ENCODE measurements around the gene MRC1. TPM values are rescaled to one million over a fixed set of nuclear protein-coding genes. Genes with fewer than 3 reads are reported as not detected.

The MRC1 gene
- total and polyA plus RNA-seq, 2 donors (not counting 1 experiment from before 2014, with no cell fraction given) = 0.12 TPM; not detected in 1

GRCh38 chr10:17792991-17793390 lies 16.2 kb upstream of the MRC1 start:
- no peak overlapping the region for H3K27ac Mint-ChIP-seq
- Histone ChIP-seq H4K20me1 (ENCODE audit: control insufficient read depth, insufficient read depth, low read length, poor library complexity, severe bottlenecking) (no peaks in the 10 kb centered on the region), H3K4me3 (ENCODE audit: control extremely low read depth in 1 of 5, extremely low read depth in 1 of 5, insufficient read depth in 1 of 5, low read depth in 2 of 5, low read length in 4 of 5) (no peak overlapping the region), H3K9ac (ENCODE audit: low read length) (no peak overlapping the region), H3K4me1 (ENCODE audit: control insufficient read depth in 2 of 2, insufficient read depth in 2 of 2, low read length in 2 of 2) (no peaks in the 10 kb centered on the region), H3K36me3 (replicated peaks in 1 of 2; ENCODE audit: control extremely low read depth in 1 of 2, control insufficient read depth in 1 of 2, extremely low read depth in 1 of 2, insufficient read depth in 2 of 2, low read length in 1 of 2) (no peaks in the 10 kb centered on the region), H3K4me2 (replicated peaks; ENCODE audit: low read depth, low read length, poor library complexity, severe bottlenecking) (no peak overlapping the region), H3K27me3 (replicated peaks in 1 of 4; ENCODE audit: control extremely low read depth in 1 of 4, control insufficient read depth in 3 of 4, insufficient read depth in 4 of 4, low read length in 3 of 4) (no peaks in the 10 kb centered on the region), H3K27ac (ENCODE audit: low read length in 2 of 2) (no peak overlapping the region), H3K79me2 (ENCODE audit: control insufficient read depth, insufficient read depth, low read length) (no peaks in the 10 kb centered on the region), H2AFZ (ENCODE audit: insufficient read depth, low read depth, low read length, poor library complexity, severe bottlenecking) (no peak overlapping the region), H3K9me3 (ENCODE audit: control extremely low read depth in 1 of 3, control insufficient read depth in 2 of 3, insufficient read depth in 1 of 3, low read length in 2 of 3) (no peaks in the 10 kb centered on the region)
- POLR2A ChIA-PET = no interaction called here
- DNase-seq (no peak), ATAC-seq (ENCODE audit: low read depth) (no peak)
- intact Hi-C loops (cut with micrococcal nuclease) = no loop called here
- CTCF ChIA-PET = no interaction called here
- no peaks in the 10 kb centered on the region for H3K4me1 Mint-ChIP-seq
- no peak for TF ChIP-seq EZH2 (IDR thresholded peaks at IDR 0.05; ENCODE audit: borderline replicate concordance, insufficient read depth, low read depth, low read length, poor library complexity, severe bottlenecking)
- TF ChIP-seq CTCF (IDR thresholded peaks at IDR 0.05) = no peak
- H3K4me3 Mint-ChIP-seq = no peak overlapping the region
- H3K27me3 Mint-ChIP-seq = no peaks in the 10 kb centered on the region
- no peaks in the 10 kb centered on the region for H3K9me3 Mint-ChIP-seq (ENCODE audit: insufficient read depth)

DNA sequence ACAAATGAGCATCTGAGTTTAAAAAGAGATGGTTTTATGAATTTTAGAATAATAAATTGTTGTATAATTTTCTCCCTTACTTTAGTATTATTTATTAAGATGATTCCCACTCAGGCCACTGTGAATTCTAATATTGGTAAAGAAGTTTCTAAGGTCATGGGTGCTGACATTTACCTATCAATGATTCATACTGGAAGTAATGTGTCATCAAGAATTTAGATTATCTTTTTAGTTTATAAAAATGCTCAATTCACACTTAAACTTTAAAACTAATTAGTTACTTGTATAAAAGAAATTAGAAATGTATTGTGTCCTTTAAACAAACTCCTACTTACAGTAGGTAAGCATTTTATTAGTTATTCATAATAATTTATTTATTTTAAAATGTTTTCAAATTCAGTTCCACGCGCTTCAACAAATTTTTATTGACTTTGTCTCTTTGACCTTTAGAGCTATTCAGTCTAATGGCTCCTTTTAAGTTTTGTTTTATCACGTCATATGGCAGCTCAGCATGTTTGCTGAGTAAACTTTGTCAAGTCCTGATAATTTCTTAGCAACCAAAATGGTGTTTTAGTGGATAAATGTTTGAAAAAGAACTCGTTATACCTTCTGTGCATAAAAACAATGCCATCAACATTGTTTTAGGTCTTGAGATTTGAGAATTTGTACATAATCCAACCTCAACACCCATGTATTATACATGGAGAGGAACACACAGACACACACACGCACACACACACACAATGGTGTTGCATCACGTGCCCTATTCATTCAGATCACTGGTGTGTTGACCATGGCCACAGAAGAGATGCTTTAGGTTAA lies 15.1 kb upstream of the MRC1 start:
- Mint-ChIP-seq H3K4me1 (no peaks in the 10 kb centered on the region), H3K27ac (no peak overlapping the region), H3K9me3 (ENCODE audit: insufficient read depth) (no peaks in the 10 kb centered on the region), H3K27me3 (no peaks in the 10 kb centered on the region), H3K4me3 (no peak overlapping the region)
- ChIA-PET CTCF (no interaction called here), POLR2A (no interaction called here)
- 94% methylated on average over 4 of the region's 6 CpGs for WGBS (ENCODE audit: insufficient coverage)
- no peak overlapping the region for H3K4me3 ChIP-seq (ENCODE audit: control extremely low read depth in 1 of 5, extremely low read depth in 1 of 5, insufficient read depth in 1 of 5, low read depth in 2 of 5, low read length in 4 of 5)
- intact Hi-C loops (cut with micrococcal nuclease) = no loop called here
- DNase-seq (no peak), ATAC-seq (ENCODE audit: low read depth) (no peak)
- no peak overlapping the region for H3K27ac ChIP-seq (ENCODE audit: low read length in 2 of 2)
- H3K27me3 ChIP-seq (replicated peaks in 1 of 4; ENCODE audit: control extremely low read depth in 1 of 4, control insufficient read depth in 3 of 4, insufficient read depth in 4 of 4, low read length in 3 of 4) = no peaks in the 10 kb centered on the region
- no peak overlapping the region for H2AFZ ChIP-seq (ENCODE audit: insufficient read depth, low read depth, low read length, poor library complexity, severe bottlenecking)
- no peak overlapping the region for H3K9ac ChIP-seq (ENCODE audit: low read length)
- no peaks in the 10 kb centered on the region for H3K9me3 ChIP-seq (ENCODE audit: control extremely low read depth in 1 of 3, control insufficient read depth in 2 of 3, insufficient read depth in 1 of 3, low read length in 2 of 3)
- TF ChIP-seq CTCF (IDR thresholded peaks at IDR 0.05) = no peak
- no peak for TF ChIP-seq EZH2 (IDR thresholded peaks at IDR 0.05; ENCODE audit: borderline replicate concordance, insufficient read depth, low read depth, low read length, poor library complexity, severe bottlenecking)
- H4K20me1 ChIP-seq (ENCODE audit: control insufficient read depth, insufficient read depth, low read length, poor library complexity, severe bottlenecking) = no peaks in the 10 kb centered on the region
- no peaks in the 10 kb centered on the region for H3K36me3 ChIP-seq (replicated peaks in 1 of 2; ENCODE audit: control extremely low read depth in 1 of 2, control insufficient read depth in 1 of 2, extremely low read depth in 1 of 2, insufficient read depth in 2 of 2, low read length in 1 of 2)
- no peaks in the 10 kb centered on the region for H3K4me1 ChIP-seq (ENCODE audit: control insufficient read depth in 2 of 2, insufficient read depth in 2 of 2, low read length in 2 of 2)
- no peaks in the 10 kb centered on the region for H3K79me2 ChIP-seq (ENCODE audit: control insufficient read depth, insufficient read depth, low read length)
- no peak overlapping the region for H3K4me2 ChIP-seq (replicated peaks; ENCODE audit: low read depth, low read length, poor library complexity, severe bottlenecking)

Measured in B cell (primary cell).